COLO668 (cell line): Measurements from ENCODE around the gene TNFAIP8L2.

Experiments used
- DNase-seq: peaks from one replicate; lab custom pipeline; 2025; ENCODE audit not compliant: unreplicated experiment; lab: John Stamatoyannopoulos, UW

TNFAIP8L2 gene

GRCh38 chr1:151145304-151146071 is 11.0 kb upstream of the TNFAIP8L2 start:
- peak; percentile 34 for DNase-seq

GRCh38 chr1:151146072-151146411 is 10.4 kb upstream of the TNFAIP8L2 start:
- DNase-seq, result no peak

GRCh38 chr1:151146412-151147131 is 9.9 kb upstream of the TNFAIP8L2 start, which contains the start of gene SEMA6C:
Gene SEMA6C, minus strand, starts transcription at chr1:151146631. Its CDS starts 4,010 bp downstream, at chr1:151142621.
- peak; percentile 95 for DNase-seq

GRCh38 chr1:151147132-151147503 is 9.3 kb upstream of the TNFAIP8L2 start:
- DNase-seq, result no peak

GRCh38 chr1:151147665-151148064 is 8.8 kb upstream of the TNFAIP8L2 start:
- DNase-seq, result no peak

GRCh38 chr1:151157067-151157531 is 650 bp downstream of the TNFAIP8L2 start:
- no peak for DNase-seq

GRCh38 chr1:151158326-151158725 is 1.9 kb downstream of the TNFAIP8L2 start:
- DNase-seq, result no peak

GRCh38 chr1:151158751-151159251 is 2.4 kb downstream of the TNFAIP8L2 start:
- no peak for DNase-seq

- DNase-seq, result no peak
Measured at GRCh38 chr1:151159373-151159772, 2.9 kb downstream of the TNFAIP8L2 start.

- DNase-seq, result no peak
Measured at GRCh38 chr1:151164732-151165280, 8.4 kb downstream of the TNFAIP8L2 start.

- DNase-seq, result peak; percentile 34
Measured at GRCh38 chr1:151165281-151165737, 8.9 kb downstream of the TNFAIP8L2 start.

GRCh38 chr1:151165738-151166504 is 9.5 kb downstream of the TNFAIP8L2 start, which contains the start of the genes LYSMD1 and SCNM1:
Gene LYSMD1, minus strand, starts transcription at chr1:151165902. Its CDS starts 644 bp downstream, at chr1:151165258.
Gene SCNM1, plus strand, starts transcription at chr1:151166144. Its CDS starts 9 bp downstream, at chr1:151166153.
- peak; percentile 99 for DNase-seq

- DNase-seq, result peak; percentile 38
Measured at GRCh38 chr1:151166505-151166956, 10.1 kb downstream of the TNFAIP8L2 start.

GRCh38 chr1:151167116-151167515 is 10.7 kb downstream of the TNFAIP8L2 start:
- no peak for DNase-seq

- no peak for DNase-seq
Measured at GRCh38 chr1:151171190-151171589, 14.7 kb downstream of the TNFAIP8L2 start.

GRCh38 chr1:151175041-151175741 is 18.7 kb downstream of the TNFAIP8L2 start:
- DNase-seq, result no peak

- DNase-seq, result no peak
Measured at GRCh38 chr1:151175863-151176262, 19.4 kb downstream of the TNFAIP8L2 start, which contains the start of gene TMOD4. Gene TMOD4, minus strand, starts transcription at chr1:151175981. Its CDS starts 1,106 bp downstream, at chr1:151174875.

- DNase-seq, result no peak
Measured at GRCh38 chr1:151176514-151177045, 20.1 kb downstream of the TNFAIP8L2 start.

GRCh38 chr1:151184211-151184610 is 27.8 kb downstream of the TNFAIP8L2 start:
- DNase-seq, result no peak

GRCh38 chr1:151187205-151187604 is 30.8 kb downstream of the TNFAIP8L2 start:
- DNase-seq, result no peak
